ENCODE measurements around the gene ZSWIM1. TPM values are rescaled to one million over a fixed set of nuclear protein-coding genes. Genes with fewer than 3 reads are reported as not detected.

The ZSWIM1 gene
- total and polyA plus RNA-seq, 2 of the 13 experiments (the other 11 are each of a cell fraction or from before 2014, with no cell fraction given) = 9.5 to 11.7 TPM

- Histone ChIP-seq H3K27me3 (ENCODE audit: control insufficient read depth in 1 of 2, insufficient read depth in 2 of 2, low read length in 2 of 2) (no peaks in the 10 kb centered on the region), H2AFZ (ENCODE audit: low read length) (no peak overlapping the region), H3K9ac (ENCODE audit: insufficient read depth, low read depth, low read length) (no peak overlapping the region), H3K36me3 (replicated peaks in 1 of 2; ENCODE audit: control insufficient read depth in 1 of 2, insufficient read depth in 2 of 2, low read length in 2 of 2) (peaks cover 2 to 4% of the 10 kb centered on the region in 2 experiments; a peak in 1 of 5 replicates), H3K4me3 (replicated peaks in 1 of 3; ENCODE audit: insufficient read depth in 1 of 3, low read depth in 2 of 3, low read length in 3 of 3) (no peak overlapping the region), H3K27ac (ENCODE audit: extremely low read length, insufficient read depth, low read length) (no peak overlapping the region), H3K4me1 (ENCODE audit: insufficient read depth, low read length) (peaks cover 46% of the 10 kb centered on the region), H3K9me3 (ENCODE audit: low read length) (no peaks in the 10 kb centered on the region), H4K20me1 (ENCODE audit: insufficient read depth, low read length) (no peaks in the 10 kb centered on the region), H3K4me2 (ENCODE audit: low read depth, low read length) (no peak overlapping the region), H3K79me2 (ENCODE audit: insufficient read depth, low read length) (no peaks in the 10 kb centered on the region)
- in situ Hi-C loops (cut with HindIII; ENCODE audit: extremely low pct_ligation_motif_present, low pct_unique_long_range_greater_than_20kb) = no loop called here
- ChIA-PET CTCF (ENCODE audit: low intra/inter-chr PET ratio, low total read pairs) (no interaction called here), POLR2A (no interaction called here)
- DNase-seq (ENCODE audit: low spot score) (no peak), FAIRE-seq (no peak), ATAC-seq (no peak)
- WGBS (ENCODE audit: low lambda C conversion rate) = 95% methylated on average over 5 of the region's 5 CpGs
- no TSS peak for BruUV-seq (replicated peaks)
- TF ChIP-seq PHF8 (CRISPR knock-in tag; IDR thresholded peaks at IDR 0.05) (0 out of 2 replicates have a peak, but pooled peaks have one; percentile 9), ZKSCAN8 (CRISPR knock-in tag; IDR thresholded peaks at IDR 0.05; ENCODE audit: borderline replicate concordance) (no peak)
- intact Hi-C loops (cut with micrococcal nuclease; ENCODE audit: unreplicated experiment) = no loop called here
Observed at GRCh38 chr20:45835825-45836224, 45.2 kb upstream of the ZSWIM1 start.

GRCh38 chr20:45836841-45837240 is 44.2 kb upstream of the ZSWIM1 start:
- peak; percentile 73; the same call in 1 of the 2 replicates for TF ChIP-seq HMG20B (CRISPR knock-in tag; conservative IDR thresholded peaks at IDR 0.05)
- no peak for TF ChIP-seq FOXA1 (IDR thresholded peaks at IDR 0.05)
- TF ChIP-seq FOXA1 (CRISPR knock-in tag; IDR thresholded peaks at IDR 0.05) = peak; percentile 26; the same call in 1 of the 2 replicates
- TF ChIP-seq NCOA2 (CRISPR knock-in tag; IDR thresholded peaks at IDR 0.05) = no peak
- TF ChIP-seq ZNF20 (CRISPR knock-in tag; IDR thresholded peaks at IDR 0.05) = no peak
- TF ChIP-seq FOXA3 (CRISPR knock-in tag; IDR thresholded peaks at IDR 0.05) = 0 out of 2 replicates have a peak, but pooled peaks have one; percentile 21
- FAIRE-seq (no peak), ATAC-seq (no peak), DNase-seq (ENCODE audit: low spot score) (no peak)
- Histone ChIP-seq H3K4me1 (ENCODE audit: insufficient read depth, low read length) (peaks cover 42% of the 10 kb centered on the region), H3K4me2 (ENCODE audit: low read depth, low read length) (no peak overlapping the region), H3K9ac (ENCODE audit: insufficient read depth, low read depth, low read length) (no peak overlapping the region), H3K4me3 (replicated peaks in 1 of 3; ENCODE audit: insufficient read depth in 1 of 3, low read depth in 2 of 3, low read length in 3 of 3) (no peak overlapping the region), H4K20me1 (ENCODE audit: insufficient read depth, low read length) (no peaks in the 10 kb centered on the region), H3K27ac (ENCODE audit: extremely low read length, insufficient read depth, low read length) (no peak overlapping the region), H2AFZ (ENCODE audit: low read length) (no peak overlapping the region), H3K79me2 (ENCODE audit: insufficient read depth, low read length) (no peaks in the 10 kb centered on the region), H3K9me3 (ENCODE audit: low read length) (no peaks in the 10 kb centered on the region), H3K36me3 (replicated peaks in 1 of 2; ENCODE audit: control insufficient read depth in 1 of 2, insufficient read depth in 2 of 2, low read length in 2 of 2) (peaks cover 8 to 12% of the 10 kb centered on the region in 2 experiments; a peak in 3 of 5 replicates), H3K27me3 (ENCODE audit: control insufficient read depth in 1 of 2, insufficient read depth in 2 of 2, low read length in 2 of 2) (no peaks in the 10 kb centered on the region)
- intact Hi-C loops (cut with micrococcal nuclease; ENCODE audit: unreplicated experiment) = no loop called here
- WGBS (ENCODE audit: low lambda C conversion rate) = 65% methylated on average over 1 of the region's 1 CpG
- POLR2A ChIA-PET = interaction anchor here (0.9 to 1.3 kb wide), 3 partner anchors 27 to 88 kb away, joined by 3 to 4 read pairs (median 4); partner anchors contain the start of gene ZSWIM1
- no TSS peak for BruUV-seq (replicated peaks)
- in situ Hi-C loops (cut with HindIII; ENCODE audit: extremely low pct_ligation_motif_present, low pct_unique_long_range_greater_than_20kb) = no loop called here
- CTCF ChIA-PET (ENCODE audit: low intra/inter-chr PET ratio, low total read pairs) = no interaction called here
